Uterus (tissue), 2 donors: ENCODE measurements around the gene SMPX.

Experiments
- POLR2A ChIP-seq, 2 donors: fragments of 450-650 bp; IDR thresholded peaks; one replicate each; pipeline ENCODE4 v1.6.1; 2016; ENCODE audit warnings: antibody characterized with exemption in 2 of 2, mild to moderate bottlenecking in 1 of 2, moderate library complexity in 1 of 2
- TF ChIP-seq, protein P1 (sequence below), 4 experiments: fragments of 200-600 bp in 2 of 4; fragments of 450-650 bp in 2 of 4; sonication (generic) in 2 of 4; IDR thresholded peaks; one replicate each; pipeline ENCODE4 v1.5.1; 2016 to 2019; ENCODE audit warnings: antibody characterized with exemption in 4 of 4, mild to moderate bottlenecking in 2 of 4, moderate library complexity in 1 of 4

DNA sequence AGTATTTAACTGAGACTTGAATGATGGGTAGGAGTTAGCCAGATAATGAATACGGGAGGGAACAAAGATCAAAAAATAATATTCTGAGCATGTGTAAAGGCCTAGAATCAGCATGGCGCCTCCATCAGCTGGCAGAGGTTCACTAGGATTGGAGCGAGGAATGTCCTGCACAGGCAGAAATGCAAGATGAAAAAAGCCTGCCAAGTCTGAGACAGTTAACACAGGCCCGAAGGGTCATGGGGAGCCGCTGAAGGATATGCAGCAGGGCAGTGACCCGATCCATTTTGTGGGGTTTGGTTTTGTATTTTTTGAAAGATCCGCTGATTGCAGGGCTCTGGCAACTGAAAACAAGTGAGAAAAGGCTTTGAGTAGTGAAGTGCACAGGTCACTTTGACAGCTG, 40.1 kb downstream of the SMPX start:
- TF ChIP-seq, protein P1, sequence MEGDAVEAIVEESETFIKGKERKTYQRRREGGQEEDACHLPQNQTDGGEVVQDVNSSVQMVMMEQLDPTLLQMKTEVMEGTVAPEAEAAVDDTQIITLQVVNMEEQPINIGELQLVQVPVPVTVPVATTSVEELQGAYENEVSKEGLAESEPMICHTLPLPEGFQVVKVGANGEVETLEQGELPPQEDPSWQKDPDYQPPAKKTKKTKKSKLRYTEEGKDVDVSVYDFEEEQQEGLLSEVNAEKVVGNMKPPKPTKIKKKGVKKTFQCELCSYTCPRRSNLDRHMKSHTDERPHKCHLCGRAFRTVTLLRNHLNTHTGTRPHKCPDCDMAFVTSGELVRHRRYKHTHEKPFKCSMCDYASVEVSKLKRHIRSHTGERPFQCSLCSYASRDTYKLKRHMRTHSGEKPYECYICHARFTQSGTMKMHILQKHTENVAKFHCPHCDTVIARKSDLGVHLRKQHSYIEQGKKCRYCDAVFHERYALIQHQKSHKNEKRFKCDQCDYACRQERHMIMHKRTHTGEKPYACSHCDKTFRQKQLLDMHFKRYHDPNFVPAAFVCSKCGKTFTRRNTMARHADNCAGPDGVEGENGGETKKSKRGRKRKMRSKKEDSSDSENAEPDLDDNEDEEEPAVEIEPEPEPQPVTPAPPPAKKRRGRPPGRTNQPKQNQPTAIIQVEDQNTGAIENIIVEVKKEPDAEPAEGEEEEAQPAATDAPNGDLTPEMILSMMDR (IDR thresholded peaks at IDR 0.05) = no peak
- no peak for TF ChIP-seq POLR2A (IDR thresholded peaks at IDR 0.05)
